ENCODE data around the gene BIN1. TPM values are rescaled to one million over a fixed set of nuclear protein-coding genes. Genes with fewer than 3 reads are reported as not detected.

The BIN1 gene, protein sequence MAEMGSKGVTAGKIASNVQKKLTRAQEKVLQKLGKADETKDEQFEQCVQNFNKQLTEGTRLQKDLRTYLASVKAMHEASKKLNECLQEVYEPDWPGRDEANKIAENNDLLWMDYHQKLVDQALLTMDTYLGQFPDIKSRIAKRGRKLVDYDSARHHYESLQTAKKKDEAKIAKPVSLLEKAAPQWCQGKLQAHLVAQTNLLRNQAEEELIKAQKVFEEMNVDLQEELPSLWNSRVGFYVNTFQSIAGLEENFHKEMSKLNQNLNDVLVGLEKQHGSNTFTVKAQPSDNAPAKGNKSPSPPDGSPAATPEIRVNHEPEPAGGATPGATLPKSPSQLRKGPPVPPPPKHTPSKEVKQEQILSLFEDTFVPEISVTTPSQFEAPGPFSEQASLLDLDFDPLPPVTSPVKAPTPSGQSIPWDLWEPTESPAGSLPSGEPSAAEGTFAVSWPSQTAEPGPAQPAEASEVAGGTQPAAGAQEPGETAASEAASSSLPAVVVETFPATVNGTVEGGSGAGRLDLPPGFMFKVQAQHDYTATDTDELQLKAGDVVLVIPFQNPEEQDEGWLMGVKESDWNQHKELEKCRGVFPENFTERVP
- polyA plus RNA-seq (2011; rRNA removed) = 27.7 and 37.6 TPM in 2 replicates
- 15.0 and 24.9 TPM in 2 replicates for polyA minus RNA-seq (2011; rRNA and poly(A)+ RNA removed)

DNA sequence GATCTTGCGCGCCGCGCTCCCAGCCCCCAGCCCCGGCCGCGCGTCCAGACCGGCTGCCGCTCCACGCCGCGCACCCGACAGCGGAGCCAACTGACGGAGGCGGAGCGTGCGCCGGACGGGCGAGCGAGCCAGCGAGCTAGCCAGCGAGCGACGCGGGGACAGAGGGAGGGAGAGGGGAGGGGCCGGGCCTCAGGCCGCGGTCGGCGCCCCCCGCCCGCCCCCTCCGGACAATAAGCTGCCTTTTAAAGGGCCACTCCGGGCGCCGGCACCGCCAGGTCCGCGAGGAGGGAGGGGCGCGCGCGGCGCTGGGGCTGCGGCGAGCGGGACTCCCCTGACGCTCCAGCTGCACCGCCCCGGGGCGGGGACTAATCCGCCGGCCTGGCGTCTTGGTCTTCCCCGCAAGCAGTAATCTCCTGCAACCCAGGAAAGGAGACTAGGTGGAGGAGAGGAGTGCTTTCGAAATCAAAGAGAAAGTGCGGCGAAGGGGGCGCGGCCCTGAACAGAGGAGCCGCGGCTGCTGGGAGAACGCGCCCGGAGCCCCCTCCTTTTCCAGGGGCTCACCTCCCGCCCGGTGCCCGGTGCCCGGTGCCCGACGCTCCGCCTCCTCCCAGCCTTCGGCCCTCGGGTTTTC is at the start of gene BIN1:
TSS of gene BIN1 (minus strand) at position 164 of the 631 bp plus-strand sequence. CDS start 211 bp downstream, outside the sequence.
- TF ChIP-seq, protein P1, sequence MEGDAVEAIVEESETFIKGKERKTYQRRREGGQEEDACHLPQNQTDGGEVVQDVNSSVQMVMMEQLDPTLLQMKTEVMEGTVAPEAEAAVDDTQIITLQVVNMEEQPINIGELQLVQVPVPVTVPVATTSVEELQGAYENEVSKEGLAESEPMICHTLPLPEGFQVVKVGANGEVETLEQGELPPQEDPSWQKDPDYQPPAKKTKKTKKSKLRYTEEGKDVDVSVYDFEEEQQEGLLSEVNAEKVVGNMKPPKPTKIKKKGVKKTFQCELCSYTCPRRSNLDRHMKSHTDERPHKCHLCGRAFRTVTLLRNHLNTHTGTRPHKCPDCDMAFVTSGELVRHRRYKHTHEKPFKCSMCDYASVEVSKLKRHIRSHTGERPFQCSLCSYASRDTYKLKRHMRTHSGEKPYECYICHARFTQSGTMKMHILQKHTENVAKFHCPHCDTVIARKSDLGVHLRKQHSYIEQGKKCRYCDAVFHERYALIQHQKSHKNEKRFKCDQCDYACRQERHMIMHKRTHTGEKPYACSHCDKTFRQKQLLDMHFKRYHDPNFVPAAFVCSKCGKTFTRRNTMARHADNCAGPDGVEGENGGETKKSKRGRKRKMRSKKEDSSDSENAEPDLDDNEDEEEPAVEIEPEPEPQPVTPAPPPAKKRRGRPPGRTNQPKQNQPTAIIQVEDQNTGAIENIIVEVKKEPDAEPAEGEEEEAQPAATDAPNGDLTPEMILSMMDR (IDR thresholded peaks at IDR 0.05; ENCODE audit: insufficient read depth, low read depth, low read length) = no peak
- Histone ChIP-seq H3K36me3 (ENCODE audit: control insufficient read depth, insufficient read depth, low read length) (no peaks in the 10 kb centered on the region; the same call in 1 of the 2 replicates), H3K27me3 (ENCODE audit: control insufficient read depth, insufficient read depth, low read length) (no peaks in the 10 kb centered on the region), H3K4me3 (ENCODE audit: low read depth, low read length) (peak within 1 kb of the TSS; percentile 86)
- CTCF ChIA-PET = interaction anchor here (0.7 to 1.1 kb wide), 2 partner anchors 20 to 27 kb away, joined by 3 read pairs; no protein-coding TSS in a partner anchor
- DNase-seq (ENCODE audit: low read depth) = peak; percentile 66
- POLR2A ChIA-PET = no interaction called here

DNA sequence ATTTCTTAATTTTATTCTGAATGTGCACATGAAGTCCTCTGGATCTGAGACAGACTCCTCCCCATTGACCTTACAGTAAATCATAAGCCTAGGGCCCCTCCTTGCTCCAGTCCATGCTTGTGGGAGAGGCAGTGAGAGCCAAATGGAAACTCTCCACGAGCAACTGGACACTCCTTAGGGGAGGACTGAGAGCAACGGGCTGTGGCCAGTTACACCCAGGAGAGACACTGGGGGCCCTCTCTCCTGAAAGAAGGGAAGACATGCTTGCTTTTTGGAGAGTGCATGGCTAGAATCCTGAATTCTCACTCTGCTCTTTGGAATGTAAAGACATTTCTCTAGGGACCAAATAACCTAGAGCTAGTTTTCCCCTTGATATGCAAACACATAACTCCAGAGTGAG is 49.0 kb upstream of the BIN1 start:
- Histone ChIP-seq H3K36me3 (ENCODE audit: control insufficient read depth, insufficient read depth, low read length) (no peaks in the 10 kb centered on the region), H3K27me3 (ENCODE audit: control insufficient read depth, insufficient read depth, low read length) (no peaks in the 10 kb centered on the region), H3K4me3 (ENCODE audit: low read depth, low read length) (no peak overlapping the region)
- no peak for DNase-seq (ENCODE audit: low read depth)
- ChIA-PET POLR2A (no interaction called here), CTCF (interaction anchor here (0.8 kb wide), 1 partner anchor 9 kb away, joined by 3 read pairs; no protein-coding TSS in a partner anchor)
- TF ChIP-seq, protein P1 (IDR thresholded peaks at IDR 0.05; ENCODE audit: insufficient read depth, low read depth, low read length) = no peak

DNA sequence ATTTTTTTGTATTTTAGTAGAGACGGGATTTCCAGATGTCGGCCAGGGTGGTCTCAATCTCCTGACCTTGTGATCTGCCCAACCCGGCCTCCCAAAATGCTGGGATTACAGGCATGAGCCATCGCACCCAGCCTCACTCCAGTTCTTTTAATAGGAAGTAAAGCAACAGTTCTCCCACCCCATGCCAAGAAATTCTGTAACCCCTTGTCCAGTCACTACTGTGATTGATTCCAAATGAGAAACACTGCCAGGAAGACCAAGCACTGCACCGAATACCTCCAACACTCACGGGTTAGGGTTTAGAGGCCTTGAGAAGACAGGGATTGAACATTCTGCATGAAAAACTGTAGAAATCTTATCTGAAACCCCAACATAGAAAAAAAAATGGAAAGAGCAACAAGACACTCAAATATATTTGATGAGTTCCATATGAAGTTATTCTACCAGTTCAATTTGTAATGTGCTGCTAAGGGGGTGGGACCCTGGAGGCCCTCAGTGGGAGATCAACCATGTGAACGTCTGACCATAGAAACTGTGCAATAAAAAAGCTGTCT is 48.2 kb upstream of the BIN1 start:
- POLR2A ChIA-PET = no interaction called here
- Histone ChIP-seq H3K27me3 (ENCODE audit: control insufficient read depth, insufficient read depth, low read length) (no peaks in the 10 kb centered on the region), H3K36me3 (ENCODE audit: control insufficient read depth, insufficient read depth, low read length) (no peaks in the 10 kb centered on the region), H3K4me3 (ENCODE audit: low read depth, low read length) (no peak overlapping the region)
- TF ChIP-seq, protein P1 (IDR thresholded peaks at IDR 0.05; ENCODE audit: insufficient read depth, low read depth, low read length) = no peak
- no peak for DNase-seq (ENCODE audit: low read depth)
- CTCF ChIA-PET = interaction anchor here (1.9 kb wide), 1 partner anchor 18 kb away, joined by 7 read pairs; no protein-coding TSS in a partner anchor

DNA sequence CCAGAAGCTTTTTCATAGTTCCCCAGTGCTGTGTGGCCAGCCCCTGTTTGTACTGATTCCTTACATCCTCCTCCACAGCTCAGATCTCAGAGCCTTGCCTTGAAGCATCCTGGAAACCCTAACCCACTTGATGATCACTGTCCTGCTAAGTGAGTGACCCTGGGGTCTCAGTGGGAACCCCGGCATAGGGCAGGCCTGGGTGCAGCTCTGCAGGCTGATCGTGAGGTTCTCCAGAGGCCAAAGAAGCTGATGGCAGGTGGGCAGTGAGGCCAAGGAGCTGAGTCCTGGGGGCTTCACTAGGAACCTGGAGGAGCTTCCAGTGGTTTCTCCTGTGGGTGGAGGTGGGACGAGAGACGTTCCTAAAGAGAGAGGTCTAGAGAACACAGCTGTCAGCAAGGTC is 47.4 kb upstream of the BIN1 start:
- CTCF ChIA-PET = interaction anchor here (0.6 to 1.9 kb wide), 4 partner anchors 19 to 88 kb away, joined by 3 to 7 read pairs (median 3); no protein-coding TSS in a partner anchor
- H3K4me3 ChIP-seq (ENCODE audit: low read depth, low read length) = no peak overlapping the region
- DNase-seq (ENCODE audit: low read depth) = no peak
- POLR2A ChIA-PET = no interaction called here
- no peaks in the 10 kb centered on the region for H3K27me3 ChIP-seq (ENCODE audit: control insufficient read depth, insufficient read depth, low read length)
- H3K36me3 ChIP-seq (ENCODE audit: control insufficient read depth, insufficient read depth, low read length) = no peaks in the 10 kb centered on the region
- TF ChIP-seq, protein P1 (IDR thresholded peaks at IDR 0.05; ENCODE audit: insufficient read depth, low read depth, low read length) = no peak
